NCI-H510A (cell line): Measurements from ENCODE around the gene HOGA1.
A peak's percentile ranks its signal among the peaks of the same experiment; 100 is the strongest.
"Not testable (repeated sequence)": the region's sequence is repeated elsewhere in the genome, so short reads cannot be mapped to it uniquely, and the experiment has no call there.

Experiments used
- DNase-seq: peaks from one replicate; lab custom pipeline; 2025; lab: John Stamatoyannopoulos, UW

HOGA1 gene

GRCh38 chr10:97584060-97584797, at the start of gene HOGA1:
Gene HOGA1, plus strand, starts transcription at chr10:97584389. Its CDS starts 315 bp downstream, at chr10:97584704.
- peak; percentile 24 for DNase-seq

DNA sequence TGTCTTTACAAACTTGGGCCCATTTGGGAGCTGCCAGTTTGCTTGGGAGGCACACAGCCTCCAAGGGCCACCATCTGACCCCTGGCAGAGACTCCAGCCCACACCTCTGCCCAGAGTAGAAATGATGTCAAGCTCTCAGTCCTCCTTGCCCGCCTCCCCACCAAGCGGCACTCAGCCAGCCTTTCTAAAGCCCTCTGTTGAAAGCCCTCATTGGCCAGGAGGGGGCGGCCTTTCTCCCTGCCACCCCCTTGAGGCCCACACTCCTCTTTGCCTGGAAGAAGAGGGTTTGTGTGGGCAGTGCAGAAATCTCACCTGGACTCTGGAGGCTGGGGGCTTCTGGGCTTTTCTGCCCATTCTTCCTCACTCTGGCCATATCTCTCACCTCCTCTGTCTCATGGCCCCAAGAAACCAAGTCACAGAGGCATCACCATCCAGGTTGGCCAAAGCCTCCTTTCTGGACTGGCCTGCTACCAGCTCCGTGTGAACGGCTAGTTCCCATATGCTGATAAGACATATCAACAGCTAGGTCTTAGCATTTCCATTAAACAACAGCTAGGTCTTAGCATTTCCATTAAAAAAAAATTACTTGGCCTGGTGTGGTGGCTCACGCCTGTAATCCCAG, 49.3 kb upstream of the HOGA1 start:
- no peak for DNase-seq

GRCh38 chr10:97537186-97537869, 46.9 kb upstream of the HOGA1 start:
- DNase-seq: no peak

- no peak for DNase-seq
Measured at GRCh38 chr10:97538411-97538810, 45.8 kb upstream of the HOGA1 start.

- no peak for DNase-seq
Measured at GRCh38 chr10:97538839-97539238, 45.4 kb upstream of the HOGA1 start.

- no peak for DNase-seq
Measured at GRCh38 chr10:97539523-97540200, 44.5 kb upstream of the HOGA1 start.

DNA sequence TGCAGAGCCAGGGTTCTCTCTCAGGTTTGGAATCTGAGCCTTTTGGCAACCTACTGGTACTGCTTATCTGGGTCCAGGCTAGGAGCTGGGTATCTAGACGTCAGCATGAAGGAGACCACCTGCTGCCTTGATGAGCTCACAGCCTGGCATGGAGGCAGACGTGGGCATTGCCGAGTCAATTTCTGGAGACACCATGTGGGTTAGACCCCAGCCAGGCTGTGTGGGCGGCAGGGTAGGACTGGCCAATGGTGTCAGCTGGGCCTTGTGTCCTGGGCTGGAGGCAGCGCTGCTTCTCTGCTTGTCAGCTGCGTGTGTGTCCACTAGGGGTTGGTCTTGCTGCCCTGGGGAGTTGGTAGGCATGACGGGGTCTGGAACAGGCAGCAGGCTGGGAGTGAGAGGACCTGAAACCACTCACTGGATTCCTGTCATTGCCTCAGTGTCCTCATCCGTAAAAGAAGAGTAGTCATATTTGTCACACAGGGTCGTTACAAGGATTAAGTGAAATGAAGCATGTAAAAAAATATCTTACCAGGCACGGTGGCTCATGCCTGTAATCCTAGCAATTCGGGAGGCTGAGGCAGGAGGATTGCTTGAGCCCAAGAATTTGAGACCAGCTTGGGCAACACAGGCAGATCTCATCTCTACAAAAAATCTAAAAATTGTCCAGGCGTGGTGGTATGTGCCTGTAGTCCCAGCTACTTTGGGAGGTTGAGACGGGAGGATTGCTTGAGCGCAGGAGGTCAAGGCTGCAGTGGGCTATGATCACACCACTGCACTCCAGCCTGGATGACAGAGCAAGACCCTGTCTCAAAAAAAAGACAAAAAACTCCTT, 43.3 kb upstream of the HOGA1 start:
- no peak for DNase-seq

- DNase-seq: no peak
Measured at GRCh38 chr10:97542169-97543024, 41.8 kb upstream of the HOGA1 start.

DNA sequence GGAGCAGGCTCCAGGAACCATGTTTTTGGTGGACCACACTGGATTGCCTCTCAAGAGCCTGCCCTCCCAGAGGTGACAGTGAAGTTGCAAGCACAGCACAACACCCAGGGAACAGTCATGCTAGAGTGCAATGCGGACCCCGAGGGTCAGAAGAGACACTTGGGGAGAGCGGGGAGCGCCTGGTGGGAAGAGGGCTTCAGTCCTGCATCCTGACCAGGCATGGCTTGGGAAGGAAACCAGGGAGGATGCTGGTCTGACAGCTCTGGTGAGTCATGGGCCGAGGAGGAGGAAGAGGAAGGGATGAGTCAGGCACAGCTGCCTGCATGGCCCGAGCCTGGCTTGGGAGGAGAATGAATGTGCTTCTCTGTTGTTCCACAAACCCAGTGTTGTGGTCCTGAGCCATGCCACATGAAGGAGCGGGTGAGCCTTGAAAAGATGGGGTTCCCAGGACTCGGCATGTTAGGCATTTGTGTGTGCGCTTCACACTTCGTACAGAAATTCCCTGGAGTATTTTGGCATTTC, 41.1 kb upstream of the HOGA1 start:
- DNase-seq: no peak

DNA sequence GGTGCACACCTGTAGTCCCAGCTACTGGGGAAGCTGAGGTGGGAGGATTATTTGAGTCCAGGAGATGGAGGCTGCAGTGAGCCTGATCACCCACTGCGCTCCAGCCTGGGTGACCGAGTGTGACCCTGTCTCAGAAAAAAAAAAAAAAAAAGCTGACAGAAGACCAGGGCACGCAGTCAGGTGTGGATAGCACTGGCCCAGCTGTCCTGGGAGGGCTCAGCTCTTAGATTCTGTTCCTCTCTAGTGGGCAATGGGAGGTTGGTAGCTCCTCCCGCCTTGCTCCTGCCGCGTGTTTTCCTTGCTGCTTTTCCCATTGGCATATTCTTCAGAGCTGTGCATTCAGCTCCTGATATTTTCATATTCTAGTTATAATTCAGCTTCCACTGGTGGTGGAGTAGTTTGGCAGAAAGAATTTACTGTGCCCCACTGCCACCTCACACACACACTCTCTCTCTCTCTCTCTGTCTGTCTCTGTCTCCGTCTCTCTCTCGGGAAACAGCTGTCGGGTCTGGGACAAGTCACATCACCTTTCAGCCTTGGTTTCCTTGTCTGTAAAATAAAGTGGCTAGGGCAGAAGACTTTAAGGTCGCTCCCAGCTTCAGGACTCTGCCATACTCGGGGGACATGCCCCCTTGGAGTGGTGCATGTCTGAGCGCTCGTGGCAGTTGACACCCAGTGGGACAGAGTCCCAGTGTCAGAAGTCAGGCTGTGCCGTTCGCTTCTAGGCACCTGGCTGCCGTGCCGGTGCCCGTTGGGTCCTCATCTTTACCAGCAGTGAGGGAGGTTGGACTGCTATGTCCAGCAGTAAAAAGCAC, 37.5 kb upstream of the HOGA1 start:
- DNase-seq: no peak

DNA sequence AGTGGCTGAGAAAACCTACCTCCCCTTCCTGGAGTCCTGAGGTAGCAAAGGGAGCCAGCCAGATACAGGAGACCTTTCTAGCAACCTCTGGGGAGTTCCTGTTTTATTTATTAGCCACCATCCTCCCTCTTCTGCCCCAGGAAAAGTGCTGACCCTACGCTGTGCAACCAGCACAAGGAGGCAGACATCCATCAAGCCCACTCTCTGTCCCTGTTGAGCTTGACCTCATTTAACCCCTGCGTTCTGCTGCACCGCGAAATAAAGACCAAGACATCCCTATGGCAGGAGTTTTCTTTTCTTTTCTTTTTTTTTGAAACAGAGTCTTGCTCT, 37.0 kb upstream of the HOGA1 start:
- DNase-seq: no peak

GRCh38 chr10:97547962-97548361, 36.2 kb upstream of the HOGA1 start:
- no peak for DNase-seq

DNA sequence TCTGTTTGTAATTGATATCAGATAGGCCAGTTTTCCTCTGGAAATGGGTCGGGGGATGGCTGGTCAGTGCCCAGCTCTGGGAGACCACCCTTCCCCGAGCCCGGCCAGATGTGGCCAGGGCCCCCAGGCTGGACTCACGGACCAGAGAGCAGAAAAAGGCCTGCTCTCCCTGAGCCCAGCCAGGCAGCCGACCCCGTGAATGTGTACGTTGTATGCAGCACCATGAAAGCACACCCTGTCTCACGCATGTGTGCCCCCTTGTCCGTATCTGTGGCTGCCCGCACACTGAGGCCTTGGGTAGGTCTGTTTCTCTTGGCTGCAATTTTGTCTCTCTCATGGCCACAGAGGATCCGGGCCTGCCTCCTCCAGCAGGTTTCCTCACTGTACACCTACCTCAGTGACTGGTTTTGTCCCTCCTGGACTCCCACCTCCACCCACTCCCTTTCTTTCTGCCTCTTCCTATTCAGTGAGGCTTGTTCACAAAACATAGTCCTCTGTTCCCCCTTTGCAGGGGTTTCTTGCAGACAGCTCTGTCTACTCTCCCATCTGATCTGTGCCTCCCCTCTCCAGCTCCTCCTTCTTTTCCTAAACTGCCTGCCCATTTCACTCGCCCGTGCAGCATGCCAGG, 35.2 kb upstream of the HOGA1 start:
- no peak for DNase-seq

GRCh38 chr10:97549587-97550322, 34.4 kb upstream of the HOGA1 start:
- DNase-seq: peak; percentile 92

DNA sequence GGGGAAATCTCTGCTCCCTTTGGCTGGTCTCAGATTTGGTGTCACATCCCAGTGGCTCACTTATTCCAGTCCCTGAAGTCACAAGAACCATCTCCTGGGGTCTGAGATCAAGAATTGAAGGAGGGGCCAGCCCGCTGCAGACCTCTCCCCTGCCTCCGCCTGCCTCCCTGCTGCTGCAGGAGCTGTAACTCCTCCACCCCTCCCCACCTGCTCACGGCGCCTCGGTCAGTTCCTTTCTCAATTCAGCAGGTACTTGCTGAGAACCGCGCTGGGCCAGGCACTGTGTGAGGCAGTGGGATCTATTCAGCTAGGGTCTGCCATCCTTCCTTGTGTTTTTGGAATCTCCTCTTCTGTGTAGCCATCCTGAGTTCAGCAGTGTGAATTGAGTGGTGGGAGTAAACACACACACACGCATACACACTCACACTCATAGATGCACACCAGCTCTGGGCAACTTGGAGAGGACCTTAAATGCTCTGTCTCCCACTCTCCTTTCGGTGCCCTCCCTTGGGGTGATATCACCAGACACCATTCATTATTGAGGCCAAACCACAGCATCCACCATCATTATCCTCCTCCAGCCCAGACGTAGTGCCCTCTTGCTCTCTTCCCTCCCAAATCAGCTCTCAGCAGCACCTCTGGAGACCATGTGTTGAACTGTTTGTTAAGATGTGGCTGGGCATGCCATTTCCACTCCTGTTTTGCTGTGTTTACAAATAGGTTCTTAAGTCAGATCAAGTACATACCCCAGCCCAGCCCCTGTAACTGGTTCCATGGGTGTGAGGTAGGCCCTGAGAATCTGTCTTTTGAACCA, 33.6 kb upstream of the HOGA1 start:
- DNase-seq: no peak

DNA sequence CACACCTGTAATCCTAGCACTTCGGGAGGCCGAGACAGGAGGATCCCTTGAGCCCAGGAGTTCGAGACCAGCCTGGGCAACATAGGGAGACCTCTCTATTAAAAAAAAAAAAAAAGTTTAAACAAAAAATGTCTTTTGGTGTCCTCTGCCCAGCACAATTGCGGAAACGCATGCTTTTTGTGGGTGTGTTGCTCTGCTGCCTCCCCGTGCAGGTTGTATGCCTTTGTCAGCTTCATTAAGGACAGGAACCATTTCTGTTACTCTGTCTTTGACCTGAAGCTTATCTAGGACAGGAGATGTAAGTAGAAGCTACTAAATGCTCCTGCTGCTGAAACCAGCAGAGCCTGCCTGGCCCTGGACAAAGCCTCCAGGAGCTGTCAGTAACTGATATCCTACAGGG, 32.9 kb upstream of the HOGA1 start:
- DNase-seq: no peak

DNA sequence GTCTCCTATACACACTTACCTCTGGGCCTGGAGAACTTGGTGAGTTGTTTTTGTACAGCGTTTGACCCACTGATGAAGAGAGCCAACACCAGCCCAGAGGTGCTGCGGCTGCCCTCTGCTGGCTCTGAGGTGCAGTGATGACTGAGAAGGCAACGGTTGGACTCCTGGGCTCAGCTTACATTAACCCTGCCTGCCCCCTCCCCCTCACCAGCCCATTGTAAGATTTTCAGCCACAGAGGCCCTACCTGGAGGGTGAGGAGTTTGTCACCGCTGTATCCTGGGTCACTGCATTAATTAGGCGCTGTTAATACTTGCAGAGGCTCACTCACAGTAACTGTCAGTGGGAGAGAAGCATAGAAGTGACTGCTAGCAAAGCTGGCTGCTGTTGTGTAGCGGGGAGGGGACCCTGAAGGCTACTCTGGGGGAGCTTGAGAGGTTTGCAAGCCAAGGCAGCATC, 30.6 kb upstream of the HOGA1 start:
- DNase-seq: peak; percentile 70

DNA sequence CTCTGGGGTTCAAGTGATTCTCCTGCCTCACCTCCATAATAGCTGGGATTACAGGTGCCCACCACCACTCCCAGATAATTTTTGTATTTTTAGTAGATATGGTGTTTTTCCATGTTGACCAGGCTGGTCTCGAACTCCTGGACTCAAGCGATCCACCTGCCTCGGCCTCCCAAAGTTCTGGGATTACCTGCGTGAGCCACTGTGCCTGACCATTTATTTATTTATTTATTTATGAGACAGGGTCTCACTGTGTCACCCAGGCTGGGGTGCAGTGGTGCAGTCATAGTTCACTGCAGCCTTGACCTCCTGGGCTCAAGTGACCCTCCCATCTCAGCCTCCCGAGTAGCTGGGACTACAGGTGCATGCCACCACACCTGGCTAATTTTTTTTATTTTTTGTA, 29.9 kb upstream of the HOGA1 start:
- DNase-seq: not testable (repeated sequence)
